ENCODE results near the gene COMMD2. TPM values are rescaled to one million over a fixed set of nuclear protein-coding genes. Genes with fewer than 3 reads are reported as not detected.
A peak's percentile ranks its signal among the peaks of the same experiment; 100 is the strongest.

The COMMD2 gene
- 31.9 TPM for total RNA-seq

- peak; percentile 81 for DNase-seq (ENCODE audit: low spot score)
These were observed at the start of gene COMMD2 for GRCh38 chr3:149752051-149752787. Gene COMMD2 (minus strand): TSS chr3:149752489. CDS start chr3:149752444, 45 bp downstream.

- DNase-seq (ENCODE audit: low spot score) = no peak
These were observed 49.4 kb upstream of the COMMD2 start for GRCh38 chr3:149801639-149802038.

GRCh38 chr3:149801195-149801594 lies 48.9 kb upstream of the COMMD2 start:
- DNase-seq (ENCODE audit: low spot score) = no peak

- no peak for DNase-seq (ENCODE audit: low spot score)
These were observed 48.4 kb upstream of the COMMD2 start for GRCh38 chr3:149800693-149801092.

GRCh38 chr3:149796026-149796425 lies 43.7 kb upstream of the COMMD2 start:
- no peak for DNase-seq (ENCODE audit: low spot score)

- no peak for DNase-seq (ENCODE audit: low spot score)
These were observed 40.4 kb upstream of the COMMD2 start, which contains the start of gene ANKUB1 for GRCh38 chr3:149792452-149793270. Gene ANKUB1 (minus strand): TSS chr3:149792554. CDS start chr3:149792366, 188 bp downstream.

GRCh38 chr3:149790698-149791097 lies 38.4 kb upstream of the COMMD2 start:
- DNase-seq (ENCODE audit: low spot score) = no peak

- no peak for DNase-seq (ENCODE audit: low spot score)
These were observed 38.0 kb upstream of the COMMD2 start for GRCh38 chr3:149790268-149790667.

GRCh38 chr3:149784064-149784704 lies 31.9 kb upstream of the COMMD2 start:
- DNase-seq (ENCODE audit: low spot score) = no peak

- no peak for DNase-seq (ENCODE audit: low spot score)
These were observed 31.3 kb upstream of the COMMD2 start for GRCh38 chr3:149783576-149783975.

GRCh38 chr3:149781741-149782140 lies 29.5 kb upstream of the COMMD2 start:
- DNase-seq (ENCODE audit: low spot score) = no peak

GRCh38 chr3:149781211-149781610 lies 28.9 kb upstream of the COMMD2 start:
- DNase-seq (ENCODE audit: low spot score) = no peak

- no peak for DNase-seq (ENCODE audit: low spot score)
These were observed 25.3 kb upstream of the COMMD2 start for GRCh38 chr3:149777414-149778214.

- DNase-seq (ENCODE audit: low spot score) = no peak
These were observed 23.9 kb upstream of the COMMD2 start for GRCh38 chr3:149776170-149776569.

- no peak for DNase-seq (ENCODE audit: low spot score)
These were observed 20.6 kb upstream of the COMMD2 start for GRCh38 chr3:149772861-149773260.

- peak; percentile 44 for DNase-seq (ENCODE audit: low spot score)
These were observed 19.5 kb upstream of the COMMD2 start for GRCh38 chr3:149771652-149772271.

- DNase-seq (ENCODE audit: low spot score) = no peak
These were observed 18.0 kb upstream of the COMMD2 start for GRCh38 chr3:149770246-149770645.

- no peak for DNase-seq (ENCODE audit: low spot score)
These were observed 16.4 kb upstream of the COMMD2 start for GRCh38 chr3:149768704-149769103.

GRCh38 chr3:149767720-149768119 lies 15.4 kb upstream of the COMMD2 start:
- DNase-seq (ENCODE audit: low spot score) = no peak

- DNase-seq (ENCODE audit: low spot score) = no peak
These were observed 13.6 kb upstream of the COMMD2 start for GRCh38 chr3:149765762-149766334.

GRCh38 chr3:149764302-149764701 lies 12.0 kb upstream of the COMMD2 start:
- DNase-seq (ENCODE audit: low spot score) = no peak

Measured in ureter (tissue), 1 donor.